Gastrocnemius medialis (tissue), 4 donors: ENCODE data around the gene TSPAN7.

Experiments used
- POLR2A ChIP-seq, 2 donors: fragments of 450-650 bp; IDR thresholded peaks; one replicate each; pipeline ENCODE4 v1.6.1; 2017; ENCODE audit warnings: antibody characterized with exemption in 2 of 2, mild to moderate bottlenecking in 2 of 2, moderate library complexity in 2 of 2
- TF ChIP-seq, protein P1 (sequence below), 5 experiments: fragments of 450-650 bp in 3 of 5; fragments of 200-600 bp in 2 of 5; sonication (generic) in 2 of 5; IDR thresholded peaks in 4 of 5; conservative IDR thresholded peaks in 1 of 5; 1 replicate in 4 of 5; 2 replicates in 1 of 5; pipeline ENCODE4 v1.5.1; 2016 to 2019; ENCODE audit warnings: antibody characterized with exemption in 5 of 5, mild to moderate bottlenecking in 3 of 5, moderate library complexity in 3 of 5

DNA sequence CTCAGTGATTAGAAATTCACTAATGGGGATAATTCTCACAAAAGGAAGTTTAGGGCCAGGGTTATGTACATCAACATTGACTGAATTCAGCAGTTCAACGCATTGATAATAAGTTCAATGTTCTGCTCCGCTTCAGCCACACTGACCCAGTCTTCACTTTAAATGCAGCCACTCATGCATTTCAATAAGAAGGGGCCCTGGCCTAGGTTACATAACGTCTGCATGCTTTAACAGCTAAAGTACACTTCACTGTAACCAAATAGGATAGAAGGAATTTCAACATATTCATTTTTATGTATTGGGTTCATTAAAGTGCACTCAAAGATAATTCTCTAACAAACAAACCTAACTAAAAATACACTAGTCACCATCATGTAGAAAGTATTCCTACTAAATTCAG lies 12.8 kb upstream of the TSPAN7 start:
- TF ChIP-seq, protein P1, sequence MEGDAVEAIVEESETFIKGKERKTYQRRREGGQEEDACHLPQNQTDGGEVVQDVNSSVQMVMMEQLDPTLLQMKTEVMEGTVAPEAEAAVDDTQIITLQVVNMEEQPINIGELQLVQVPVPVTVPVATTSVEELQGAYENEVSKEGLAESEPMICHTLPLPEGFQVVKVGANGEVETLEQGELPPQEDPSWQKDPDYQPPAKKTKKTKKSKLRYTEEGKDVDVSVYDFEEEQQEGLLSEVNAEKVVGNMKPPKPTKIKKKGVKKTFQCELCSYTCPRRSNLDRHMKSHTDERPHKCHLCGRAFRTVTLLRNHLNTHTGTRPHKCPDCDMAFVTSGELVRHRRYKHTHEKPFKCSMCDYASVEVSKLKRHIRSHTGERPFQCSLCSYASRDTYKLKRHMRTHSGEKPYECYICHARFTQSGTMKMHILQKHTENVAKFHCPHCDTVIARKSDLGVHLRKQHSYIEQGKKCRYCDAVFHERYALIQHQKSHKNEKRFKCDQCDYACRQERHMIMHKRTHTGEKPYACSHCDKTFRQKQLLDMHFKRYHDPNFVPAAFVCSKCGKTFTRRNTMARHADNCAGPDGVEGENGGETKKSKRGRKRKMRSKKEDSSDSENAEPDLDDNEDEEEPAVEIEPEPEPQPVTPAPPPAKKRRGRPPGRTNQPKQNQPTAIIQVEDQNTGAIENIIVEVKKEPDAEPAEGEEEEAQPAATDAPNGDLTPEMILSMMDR (IDR thresholded peaks at IDR 0.05 in 4 of 5, conservative IDR thresholded peaks at IDR 0.05 in 1 of 5), result no peak
- no peak for TF ChIP-seq POLR2A (IDR thresholded peaks at IDR 0.05)
